ENCODE results near the gene ITIH3. TPM values are rescaled to one million over a fixed set of nuclear protein-coding genes. Genes with fewer than 3 reads are reported as not detected.
A peak's percentile ranks its signal among the peaks of the same experiment; 100 is the strongest.

The ITIH3 gene
- total RNA-seq, 1 donor from 2014 or later: not detected

GRCh38 chr3:52845157-52845556 lies 50.6 kb downstream of the ITIH3 start:
- no peak for DNase-seq
- H3K9me3 Mint-ChIP-seq (ENCODE audit: unreplicated experiment): peaks cover 2% of the 10 kb centered on the region
- no peak for TF ChIP-seq CTCF (IDR thresholded peaks at IDR 0.05; ENCODE audit: partially characterized antibody, unreplicated experiment)
- no peak overlapping the region for H3K4me3 Mint-ChIP-seq (ENCODE audit: unreplicated experiment)
- peaks cover 6% of the 10 kb centered on the region for H3K27me3 Mint-ChIP-seq (ENCODE audit: unreplicated experiment)
- no peaks in the 10 kb centered on the region for H3K36me3 Mint-ChIP-seq (ENCODE audit: unreplicated experiment)
- peak overlapping the region; percentile 5 for H3K27ac Mint-ChIP-seq (ENCODE audit: unreplicated experiment)
- H3K4me1 Mint-ChIP-seq (ENCODE audit: low read depth, unreplicated experiment): peaks cover 23% of the 10 kb centered on the region

DNA sequence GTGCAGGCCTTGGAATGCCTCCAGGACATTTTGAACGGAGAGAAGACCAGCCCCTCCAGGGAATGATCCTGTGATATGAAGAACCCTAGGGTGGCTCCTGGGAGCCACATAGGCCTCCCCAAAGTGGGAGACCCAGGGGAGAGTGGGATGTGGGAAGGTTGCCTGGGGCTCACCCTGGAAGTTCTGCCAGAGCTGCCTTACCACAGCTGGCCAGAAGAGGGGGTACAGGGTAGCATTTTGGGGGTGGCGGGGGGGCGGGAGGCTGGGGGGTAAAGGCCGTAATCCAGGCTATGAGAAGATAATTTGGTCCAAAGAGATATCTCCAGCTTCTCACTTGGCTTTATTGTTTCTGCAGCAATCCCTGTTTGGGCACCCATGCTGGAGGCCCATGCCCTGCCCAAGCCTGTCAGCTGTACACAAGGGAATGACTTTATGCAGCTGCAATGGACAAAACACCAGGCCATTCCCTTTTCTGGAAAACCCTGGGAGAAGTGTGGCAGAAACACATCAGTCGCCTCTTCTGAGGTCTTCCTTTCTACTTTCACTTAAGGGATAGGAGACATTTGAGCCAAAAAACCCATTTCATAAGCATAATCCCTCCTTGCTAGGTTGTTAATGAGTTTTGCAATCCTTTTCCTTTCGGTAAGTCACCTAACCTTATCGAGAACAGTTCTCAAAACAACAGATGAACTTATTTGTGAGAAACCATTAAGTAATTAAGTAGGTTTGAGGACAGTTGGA lies 51.3 kb downstream of the ITIH3 start:
- no peak for DNase-seq
- Mint-ChIP-seq H3K36me3 (ENCODE audit: unreplicated experiment) (no peaks in the 10 kb centered on the region), H3K27me3 (ENCODE audit: unreplicated experiment) (peaks cover 6% of the 10 kb centered on the region), H3K27ac (ENCODE audit: unreplicated experiment) (peak overlapping the region; percentile 91), H3K4me1 (ENCODE audit: low read depth, unreplicated experiment) (peaks cover 23% of the 10 kb centered on the region), H3K4me3 (ENCODE audit: unreplicated experiment) (no peak overlapping the region), H3K9me3 (ENCODE audit: unreplicated experiment) (peaks cover 2% of the 10 kb centered on the region)
- peak; percentile 43 for TF ChIP-seq CTCF (IDR thresholded peaks at IDR 0.05; ENCODE audit: partially characterized antibody, unreplicated experiment)

DNA sequence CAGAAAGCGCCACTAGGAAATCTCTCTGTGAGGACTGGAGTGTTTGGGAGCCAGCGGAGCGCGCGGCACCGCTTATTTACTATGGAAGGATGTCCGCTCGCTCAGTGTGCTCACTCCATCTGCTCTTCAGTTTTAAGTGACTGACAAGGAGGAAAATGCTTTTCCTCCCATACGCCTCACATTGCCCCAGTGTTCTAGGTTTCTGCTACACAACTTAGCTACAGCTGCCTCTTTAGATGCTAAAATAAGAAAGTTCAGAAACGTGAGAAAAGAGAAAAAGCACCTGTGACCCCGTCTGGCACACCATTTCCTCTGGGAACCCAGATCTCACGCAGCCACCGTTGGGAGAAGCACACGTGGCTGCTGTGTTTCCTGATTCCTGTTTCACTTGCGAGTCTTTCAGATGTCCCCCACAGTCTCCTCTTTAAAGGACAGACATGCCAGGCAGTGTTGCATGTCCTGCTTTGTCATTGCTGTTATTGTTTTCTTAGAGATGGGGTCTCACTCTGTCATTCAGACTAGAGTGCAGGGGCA lies 51.9 kb downstream of the ITIH3 start:
- Mint-ChIP-seq H3K36me3 (ENCODE audit: unreplicated experiment) (no peaks in the 10 kb centered on the region), H3K9me3 (ENCODE audit: unreplicated experiment) (peaks cover 2% of the 10 kb centered on the region), H3K4me1 (ENCODE audit: low read depth, unreplicated experiment) (peaks cover 23% of the 10 kb centered on the region), H3K27ac (ENCODE audit: unreplicated experiment) (peak overlapping the region; percentile 91), H3K4me3 (ENCODE audit: unreplicated experiment) (peak overlapping the region; percentile 60), H3K27me3 (ENCODE audit: unreplicated experiment) (peaks cover 4% of the 10 kb centered on the region)
- TF ChIP-seq CTCF (IDR thresholded peaks at IDR 0.05; ENCODE audit: partially characterized antibody, unreplicated experiment): no peak
- DNase-seq: no peak

GRCh38 chr3:52847241-52847640 lies 52.6 kb downstream of the ITIH3 start:
- TF ChIP-seq CTCF (IDR thresholded peaks at IDR 0.05; ENCODE audit: partially characterized antibody, unreplicated experiment): no peak
- H3K36me3 Mint-ChIP-seq (ENCODE audit: unreplicated experiment): no peaks in the 10 kb centered on the region
- peaks cover 8% of the 10 kb centered on the region for H3K27me3 Mint-ChIP-seq (ENCODE audit: unreplicated experiment)
- no peak overlapping the region for H3K4me3 Mint-ChIP-seq (ENCODE audit: unreplicated experiment)
- peaks cover 2% of the 10 kb centered on the region for H3K9me3 Mint-ChIP-seq (ENCODE audit: unreplicated experiment)
- no peak for DNase-seq
- peaks cover 23% of the 10 kb centered on the region for H3K4me1 Mint-ChIP-seq (ENCODE audit: low read depth, unreplicated experiment)
- H3K27ac Mint-ChIP-seq (ENCODE audit: unreplicated experiment): peak overlapping the region; percentile 25

GRCh38 chr3:52847726-52848125 lies 53.1 kb downstream of the ITIH3 start:
- H3K27ac Mint-ChIP-seq (ENCODE audit: unreplicated experiment): no peak overlapping the region

More at GRCh38 chr3:52847726-52848125, 53.1 kb downstream of the ITIH3 start:
- peaks cover 2% of the 10 kb centered on the region for H3K9me3 Mint-ChIP-seq (ENCODE audit: unreplicated experiment)
- peaks cover 8% of the 10 kb centered on the region for H3K27me3 Mint-ChIP-seq (ENCODE audit: unreplicated experiment)
- TF ChIP-seq CTCF (IDR thresholded peaks at IDR 0.05; ENCODE audit: partially characterized antibody, unreplicated experiment): no peak
- H3K4me3 Mint-ChIP-seq (ENCODE audit: unreplicated experiment): no peak overlapping the region
- DNase-seq: no peak
- H3K4me1 Mint-ChIP-seq (ENCODE audit: low read depth, unreplicated experiment): peaks cover 19% of the 10 kb centered on the region
- H3K36me3 Mint-ChIP-seq (ENCODE audit: unreplicated experiment): no peaks in the 10 kb centered on the region

All from glutamatergic neuron (in vitro differentiated cells).